ENCODE results near the gene ARHGEF28. TPM values are rescaled to one million over a fixed set of nuclear protein-coding genes. Genes with fewer than 3 reads are reported as not detected.

The ARHGEF28 gene
- total RNA-seq, 1 experiment from 2014 or later: 0.57 TPM

DNA sequence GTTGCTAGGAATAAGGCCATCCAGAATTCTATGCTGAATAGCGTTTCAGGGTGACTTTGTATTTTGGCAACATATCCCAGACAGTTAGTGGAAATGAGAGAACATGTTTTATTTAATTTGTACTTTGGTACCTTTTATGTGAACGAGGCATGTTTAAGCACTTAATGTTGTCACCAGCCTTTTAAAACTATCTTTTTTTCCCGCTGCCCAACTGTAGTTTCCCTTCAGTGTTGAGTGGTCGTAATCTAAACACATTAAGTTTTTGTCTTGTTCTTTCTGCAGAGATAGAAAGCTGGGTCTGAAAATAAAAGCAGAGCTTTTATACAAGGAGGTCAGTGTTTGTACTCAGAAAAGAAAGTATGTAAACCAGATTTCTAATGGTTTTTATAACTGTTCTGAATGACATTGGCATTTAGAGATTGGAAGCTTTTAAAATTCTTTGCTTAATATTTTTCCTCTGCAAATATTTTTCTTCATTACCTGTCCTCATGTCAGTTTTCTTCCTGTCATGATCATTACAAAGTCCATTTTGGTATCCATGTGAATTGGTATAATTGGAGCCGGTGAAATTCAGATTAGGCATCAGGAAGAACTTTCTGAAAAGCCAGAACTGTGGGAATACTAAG, 100.7 kb downstream of the ARHGEF28 start:
- no peaks in the 10 kb centered on the region for H3K23me2 ChIP-seq (ENCODE audit: insufficient read length, low read depth, low read length, poor library complexity, severe bottlenecking)
- no peak overlapping the region for H3K9ac ChIP-seq (ENCODE audit: extremely low read depth, insufficient read length, low read length)
- H2BK12ac ChIP-seq (ENCODE audit: insufficient read length, low read depth, low read length): no peak overlapping the region
- H2AK5ac ChIP-seq (ENCODE audit: insufficient read length, low read length): no peak overlapping the region
- H3K56ac ChIP-seq (ENCODE audit: insufficient read length, low read depth, low read length): no peak overlapping the region
- H3K14ac ChIP-seq (ENCODE audit: insufficient read depth, low read length): no peak overlapping the region
- no peak for DNase-seq
- no peak overlapping the region for H4K8ac ChIP-seq (replicated peaks; ENCODE audit: insufficient read length, low read depth, low read length)
- Mint-ChIP-seq H3K4me1 (no peaks in the 10 kb centered on the region), H3K9me3 (no peaks in the 10 kb centered on the region), H3K36me3 (ENCODE audit: insufficient read depth in 1 of 3, low read depth in 3 of 3) (no peaks in the 10 kb centered on the region), H3K27me3 (ENCODE audit: low read depth) (no peaks in the 10 kb centered on the region), H3K27ac (no peak overlapping the region), H3K4me3 (no peak overlapping the region)
- no peaks in the 10 kb centered on the region for H4K20me1 ChIP-seq (ENCODE audit: control insufficient read depth, insufficient read depth, insufficient read length)
- no CpG with 5 or more reads among the region's 5 CpGs for WGBS (ENCODE audit: extremely low coverage, insufficient read length, low lambda C conversion rate)
- H2BK20ac ChIP-seq (ENCODE audit: low read depth, low read length, poor library complexity, severe bottlenecking): no peak overlapping the region
- no peak overlapping the region for H3K27ac ChIP-seq (ENCODE audit: insufficient read length, low read depth, low read length)
- TF ChIP-seq CTCF (conservative IDR thresholded peaks at IDR 0.05): no peak
- no peaks in the 10 kb centered on the region for H3K79me1 ChIP-seq (ENCODE audit: insufficient read depth, low read depth, low read length, poor library complexity, severe bottlenecking)
- H2BK120ac ChIP-seq (ENCODE audit: low read depth, low read length, poor library complexity, severe bottlenecking): no peak overlapping the region
- H3K4me2 ChIP-seq (ENCODE audit: insufficient read depth, insufficient read length, low read length): no peak overlapping the region
- no peak overlapping the region for H2AFZ ChIP-seq (ENCODE audit: low read length)
- no peaks in the 10 kb centered on the region for H3K79me2 ChIP-seq (ENCODE audit: insufficient read depth, low read length)
- H3K18ac ChIP-seq (ENCODE audit: insufficient read length, low read depth, low read length): no peak overlapping the region
- H2BK15ac ChIP-seq (ENCODE audit: low read depth, low read length): no peak overlapping the region
- no peak overlapping the region for H4K5ac ChIP-seq (ENCODE audit: insufficient read length, low read depth, low read length)
- H3K23ac ChIP-seq (ENCODE audit: insufficient read length, low read depth, low read length): no peak overlapping the region
- no peak overlapping the region for H4K91ac ChIP-seq (ENCODE audit: insufficient read length, low read depth, low read length)
- H2BK5ac ChIP-seq (ENCODE audit: insufficient read length, low read length): no peak overlapping the region
- H3K9me3 ChIP-seq (ENCODE audit: control insufficient read depth, low read depth, low read length): no peaks in the 10 kb centered on the region
- H3K4me1 ChIP-seq (ENCODE audit: insufficient read depth, low read length): no peaks in the 10 kb centered on the region
- H3K27me3 ChIP-seq (ENCODE audit: insufficient read depth, low read length): no peaks in the 10 kb centered on the region
- H3K4ac ChIP-seq (ENCODE audit: low read depth, low read length): no peak overlapping the region
- no peak overlapping the region for H3T11ph ChIP-seq (ENCODE audit: low read length)
